NCI-H82 (cell line): ENCODE measurements around the gene SLC5A4.
"Not testable (repeated sequence)": the region's sequence is repeated elsewhere in the genome, so short reads cannot be mapped to it uniquely, and the experiment has no call there.

ENCODE experiments used
- DNase-seq: peaks from one replicate; lab custom pipeline; 2025; lab: John Stamatoyannopoulos, UW

The SLC5A4 gene

DNA sequence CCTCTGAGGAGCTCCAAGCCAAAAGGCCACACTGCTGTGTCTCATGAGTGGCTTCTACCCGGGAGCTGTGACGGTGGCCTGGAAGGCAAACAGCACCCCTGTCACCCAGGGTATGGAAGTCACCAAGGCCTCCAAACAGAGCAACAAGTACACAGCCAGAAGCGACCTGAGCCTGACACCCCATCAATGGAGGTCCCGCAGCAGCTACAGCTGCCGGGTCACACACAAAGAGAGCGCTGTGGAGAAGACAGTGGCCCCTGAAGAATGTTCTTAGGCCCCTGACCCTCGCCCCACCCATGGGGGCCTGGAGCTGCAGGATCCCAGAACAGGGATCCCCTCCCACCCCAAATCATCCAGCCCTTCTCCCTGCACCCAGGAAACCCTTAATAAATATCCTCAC lies 55.2 kb downstream of the SLC5A4 start:
- DNase-seq, result no peak

DNA sequence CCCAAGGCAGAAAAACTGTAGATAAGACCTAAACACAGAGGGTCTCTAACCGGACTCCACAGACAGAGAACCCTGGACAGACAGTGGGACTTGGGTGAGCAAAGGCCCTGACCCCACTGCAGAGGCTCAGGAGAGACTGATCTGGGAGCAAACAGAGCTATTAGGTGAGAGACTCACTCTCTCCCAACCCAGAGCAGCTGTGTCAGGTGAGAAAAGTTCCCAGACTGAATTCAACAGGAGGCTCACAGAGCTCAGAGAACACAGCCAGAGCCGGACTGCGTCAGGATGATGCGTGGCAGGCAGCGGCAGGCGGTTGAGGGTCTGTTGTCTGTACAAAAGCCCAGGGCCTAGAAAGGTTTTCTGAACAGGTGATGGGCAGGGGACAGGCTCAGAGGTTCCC lies 55.8 kb downstream of the SLC5A4 start:
- DNase-seq, result no peak

DNA sequence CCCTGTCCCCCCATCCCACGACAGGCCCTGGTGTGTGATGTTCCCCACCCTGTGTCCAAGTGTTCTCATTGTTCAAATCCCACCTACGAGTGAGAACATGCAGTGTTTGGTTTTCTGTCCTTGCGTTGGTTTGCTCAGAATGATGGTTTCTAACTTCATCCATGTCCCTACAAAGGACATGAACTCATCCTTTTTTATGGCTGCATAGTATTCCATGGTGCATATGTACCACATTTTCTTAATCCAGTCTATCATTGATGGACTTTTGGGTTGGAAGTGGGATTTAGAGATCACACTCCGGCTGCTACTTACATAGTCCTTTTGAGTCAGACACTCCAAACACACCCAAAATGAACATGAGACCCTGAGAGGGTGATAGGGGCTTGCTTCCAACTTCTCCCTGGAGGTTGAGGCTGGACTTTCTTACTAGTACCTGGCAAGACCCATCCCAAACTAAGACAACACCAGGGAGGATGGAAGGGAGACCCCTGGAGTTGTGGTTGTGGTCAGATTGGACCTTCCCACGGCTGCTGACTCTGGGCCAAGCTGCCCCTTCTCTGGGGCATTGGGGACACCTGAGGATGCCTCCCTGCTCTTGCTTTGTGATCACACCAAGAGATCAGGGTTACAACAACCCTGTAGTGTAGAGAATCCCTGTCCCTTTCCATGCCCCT lies 57.5 kb downstream of the SLC5A4 start:
- not testable (repeated sequence) for DNase-seq

DNA sequence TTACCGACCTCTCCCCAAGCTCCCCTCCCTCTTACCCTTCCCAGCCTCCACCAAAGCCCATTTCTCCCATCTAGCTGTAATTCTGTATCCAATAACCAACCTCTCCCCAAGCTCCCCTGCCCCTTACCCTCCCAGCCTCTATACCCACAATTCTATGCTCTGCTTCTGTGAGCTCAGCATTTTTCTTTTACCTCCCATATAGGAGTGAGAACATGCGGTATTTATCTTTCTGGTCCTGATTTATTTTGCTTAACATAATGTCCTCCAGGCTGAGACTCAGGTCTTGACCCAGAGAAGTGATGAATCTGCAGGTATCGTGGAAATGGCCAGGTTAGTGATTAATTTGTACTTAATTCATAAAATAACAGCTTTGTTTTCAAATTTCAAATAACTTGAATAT lies 59.2 kb downstream of the SLC5A4 start:
- DNase-seq, result not testable (repeated sequence)

DNA sequence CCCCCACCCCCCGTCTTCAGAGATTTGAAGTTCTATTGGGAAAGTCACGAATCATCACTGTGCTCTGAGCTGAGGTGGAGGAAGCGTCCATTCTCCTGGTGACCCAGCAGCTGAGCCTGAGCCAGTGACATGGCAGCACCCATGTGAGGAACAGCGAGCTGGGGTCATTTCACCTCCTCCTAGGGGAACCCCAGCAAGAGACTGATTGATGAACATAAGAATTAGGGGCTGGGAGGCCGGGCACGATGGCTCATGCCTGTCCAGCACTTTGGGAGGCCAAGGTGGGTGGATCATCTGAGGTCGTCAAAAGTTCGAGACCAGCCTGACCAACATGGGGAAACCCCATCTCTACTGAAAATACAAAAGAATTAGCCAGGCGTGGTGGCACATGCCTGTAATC lies 61.8 kb downstream of the SLC5A4 start:
- DNase-seq, result not testable (repeated sequence)

DNA sequence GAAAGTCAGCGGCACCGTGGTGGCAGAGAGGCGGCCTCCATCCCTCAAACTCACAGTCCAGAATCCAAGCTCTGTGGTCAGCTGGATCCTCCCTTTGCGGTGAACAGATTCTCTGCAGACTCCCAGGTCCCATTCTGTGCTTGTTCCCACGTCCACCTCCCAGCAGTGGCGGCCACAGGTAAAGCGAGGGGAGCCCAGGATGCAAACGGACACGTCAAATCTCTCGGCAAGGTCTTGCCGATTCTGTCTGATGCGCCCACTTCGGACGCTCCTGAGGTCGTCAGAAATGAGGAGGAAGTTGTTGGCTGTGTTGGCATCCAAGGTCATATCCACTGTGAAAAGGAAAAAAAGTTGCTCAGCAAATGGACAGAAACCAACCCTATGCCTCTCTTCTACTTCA lies 64.1 kb downstream of the SLC5A4 start:
- not testable (repeated sequence) for DNase-seq

DNA sequence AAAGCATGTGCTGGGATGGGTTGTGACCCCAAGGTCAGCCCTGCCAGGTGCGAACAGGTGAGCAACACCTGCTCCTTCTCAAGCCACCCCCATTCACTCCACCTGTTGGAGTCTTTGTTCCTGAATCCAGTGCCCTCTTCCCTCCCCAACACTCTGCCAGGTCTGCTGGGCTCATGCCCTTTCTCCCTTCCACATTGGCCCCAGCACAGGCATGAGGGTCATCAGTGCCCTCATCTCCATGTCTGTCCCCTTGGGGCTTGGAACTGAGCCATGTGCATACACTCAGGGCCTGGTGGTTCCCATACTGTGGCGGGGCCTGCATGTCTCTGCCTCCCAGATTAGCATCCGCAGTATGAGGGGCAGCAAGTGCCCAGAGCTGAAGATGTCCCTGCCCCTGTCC lies 69.3 kb downstream of the SLC5A4 start:
- DNase-seq, result no peak

DNA sequence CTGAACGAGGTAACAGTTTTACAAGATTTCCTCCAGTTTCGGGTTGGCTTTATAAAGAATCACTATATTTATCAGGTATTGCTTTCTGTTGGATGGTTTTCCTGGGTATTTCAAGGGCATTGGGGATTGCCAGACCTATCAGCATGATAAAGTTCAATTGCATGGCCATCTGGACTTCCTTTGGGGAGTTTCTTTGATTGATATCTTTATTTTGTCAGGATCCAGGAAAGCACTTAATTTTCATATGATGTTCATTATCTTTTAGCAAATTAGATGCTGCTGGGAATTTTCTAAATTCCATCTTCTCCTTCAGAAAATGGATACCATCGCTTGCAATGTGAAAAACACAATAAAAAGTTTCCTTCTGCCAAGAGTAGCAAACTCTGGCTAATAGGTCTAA lies 71.5 kb downstream of the SLC5A4 start:
- no peak for DNase-seq

DNA sequence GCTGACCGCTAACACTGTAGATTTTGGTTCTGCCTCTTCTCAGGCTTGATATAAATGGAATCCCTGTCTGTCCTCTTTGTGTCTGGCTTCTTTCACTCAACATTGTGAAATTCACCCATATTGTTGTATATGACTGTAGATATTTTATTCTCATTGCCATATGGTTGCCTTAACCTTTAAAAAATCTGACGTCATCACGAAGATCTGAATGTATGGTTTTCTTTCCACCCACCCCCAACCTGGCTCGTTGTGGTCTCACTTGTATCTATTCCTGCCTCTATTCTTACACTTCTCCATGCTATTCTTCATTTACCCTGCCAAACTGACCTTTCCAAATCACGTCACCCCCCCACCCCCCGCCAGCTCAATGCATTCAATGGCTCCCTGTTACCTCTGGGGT lies 74.1 kb downstream of the SLC5A4 start:
- no peak for DNase-seq

DNA sequence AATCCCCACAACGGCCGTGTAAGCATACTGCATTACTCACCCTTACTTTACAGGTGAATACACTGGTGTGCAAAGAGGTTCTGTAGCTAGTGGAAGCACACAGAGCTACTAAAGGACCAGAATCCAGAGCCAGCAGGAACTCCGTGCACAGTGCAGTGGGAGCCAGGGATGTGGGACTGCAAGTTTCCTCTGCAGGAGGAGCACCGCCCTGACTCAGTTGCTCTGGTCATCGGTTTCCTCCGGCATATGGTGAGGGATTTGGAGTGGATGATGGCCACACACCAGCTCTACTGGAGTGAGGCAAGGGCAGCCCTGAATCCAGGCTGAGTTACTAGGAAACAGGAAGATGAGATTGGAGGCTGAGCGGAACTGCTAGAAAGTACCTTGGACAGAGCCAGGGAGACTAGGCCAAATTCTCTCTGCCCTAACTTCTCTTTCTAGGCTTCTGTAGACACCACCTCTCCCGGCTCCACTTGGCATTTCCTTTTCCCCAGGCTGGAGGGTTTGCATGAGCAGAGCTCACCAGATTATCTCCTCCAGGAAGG lies 77.9 kb downstream of the SLC5A4 start:
- no peak for DNase-seq

DNA sequence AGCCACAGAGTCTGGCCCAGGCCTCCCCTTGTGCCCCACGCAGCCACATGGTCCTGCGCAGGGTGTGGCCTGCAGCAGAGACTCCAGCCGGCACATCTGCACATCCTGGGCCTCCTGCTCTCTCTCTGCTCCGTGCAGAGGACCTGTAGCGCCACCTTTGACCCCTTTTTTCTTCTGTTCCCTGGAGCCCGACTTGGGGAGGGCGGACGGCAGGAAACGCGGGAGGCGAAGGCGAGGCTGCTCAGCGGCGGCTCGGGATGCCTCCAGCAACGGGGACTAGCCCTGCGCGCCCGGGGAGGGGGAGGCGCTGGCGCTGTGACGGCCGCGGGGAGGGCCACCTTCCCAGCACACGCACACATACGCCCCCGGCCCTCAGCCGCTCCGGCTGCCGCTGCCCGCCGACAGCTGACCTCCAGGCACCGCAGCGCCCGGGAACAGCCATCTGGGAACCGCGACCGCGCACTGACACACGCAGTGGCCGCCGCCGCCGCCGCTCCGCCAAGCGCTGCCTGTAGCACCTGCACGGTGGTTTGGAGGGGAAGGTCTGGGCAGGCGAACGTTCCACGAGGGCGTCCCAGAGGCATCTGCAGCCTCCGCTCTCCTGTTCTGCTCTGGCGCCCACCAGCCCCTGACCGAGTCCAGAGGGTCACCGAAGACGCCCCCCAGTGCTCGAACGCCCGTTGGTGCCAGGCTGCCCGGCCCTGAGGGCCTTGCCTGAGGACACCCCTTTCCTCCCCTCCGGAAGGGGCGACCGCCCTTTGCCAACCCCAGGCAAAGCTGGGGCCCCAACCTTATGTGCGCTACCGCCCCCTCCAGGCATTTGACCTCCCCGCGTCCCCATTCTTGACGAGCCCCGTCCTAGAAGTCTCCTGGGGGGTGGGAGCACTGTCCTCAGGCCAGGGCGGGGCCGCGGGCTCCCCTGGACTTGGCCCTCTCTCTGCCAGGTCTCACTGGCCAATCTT lies 79.2 kb downstream of the SLC5A4 start:
- DNase-seq, result no peak

DNA sequence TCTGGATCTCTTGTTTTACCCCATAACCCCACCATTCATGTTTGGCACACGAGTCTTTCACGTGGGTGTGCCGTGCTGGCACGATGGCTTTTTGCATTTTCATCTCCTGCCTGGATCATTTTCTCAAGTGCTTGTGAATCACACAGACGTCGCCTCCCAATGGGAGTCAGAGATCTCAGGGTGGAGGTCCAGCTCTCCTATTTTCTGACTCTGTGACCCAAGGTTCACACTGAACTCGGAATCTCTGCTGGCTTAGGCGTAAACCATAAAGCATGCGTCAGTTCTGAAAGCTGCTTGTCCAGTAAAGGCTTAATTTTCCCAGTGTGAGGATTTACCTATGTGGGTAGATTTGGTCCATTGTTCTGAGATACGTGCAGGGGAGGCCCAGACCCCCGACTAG lies 80.0 kb downstream of the SLC5A4 start:
- no peak for DNase-seq
